ENCODE measurements around the gene PDE3A. TPM values are rescaled to one million over a fixed set of nuclear protein-coding genes. Genes with fewer than 3 reads are reported as not detected.

PDE3A gene
- total RNA-seq, 1 donor = 1.3 TPM

GRCh38 chr12:20426957-20427356 is 58.6 kb downstream of the PDE3A start:
- H3K27me3 ChIP-seq (ENCODE audit: insufficient read depth, low read length) = no peaks in the 10 kb centered on the region
- H3K4me1 ChIP-seq (ENCODE audit: insufficient read depth, low read length) = no peaks in the 10 kb centered on the region
- H3K9me3 ChIP-seq (ENCODE audit: low read depth, low read length) = no peaks in the 10 kb centered on the region
- no peak overlapping the region for H3K4me3 ChIP-seq (ENCODE audit: low read length)

GRCh38 chr12:20429852-20430251 is 61.5 kb downstream of the PDE3A start:
- no peak overlapping the region for H3K4me3 ChIP-seq (ENCODE audit: low read length)
- no peaks in the 10 kb centered on the region for H3K4me1 ChIP-seq (ENCODE audit: insufficient read depth, low read length)
- no peaks in the 10 kb centered on the region for H3K27me3 ChIP-seq (ENCODE audit: insufficient read depth, low read length)
- no peaks in the 10 kb centered on the region for H3K9me3 ChIP-seq (ENCODE audit: low read depth, low read length)

GRCh38 chr12:20432290-20432689 is 64.0 kb downstream of the PDE3A start:
- Histone ChIP-seq H3K9me3 (ENCODE audit: low read depth, low read length) (no peaks in the 10 kb centered on the region), H3K4me1 (ENCODE audit: insufficient read depth, low read length) (no peaks in the 10 kb centered on the region), H3K4me3 (ENCODE audit: low read length) (no peak overlapping the region), H3K27me3 (ENCODE audit: insufficient read depth, low read length) (no peaks in the 10 kb centered on the region)

- Histone ChIP-seq H3K4me1 (ENCODE audit: insufficient read depth, low read length) (no peaks in the 10 kb centered on the region), H3K4me3 (ENCODE audit: low read length) (no peak overlapping the region), H3K9me3 (ENCODE audit: low read depth, low read length) (no peaks in the 10 kb centered on the region), H3K27me3 (ENCODE audit: insufficient read depth, low read length) (no peaks in the 10 kb centered on the region)
These were observed 66.7 kb downstream of the PDE3A start for GRCh38 chr12:20434996-20435395.

GRCh38 chr12:20436316-20436715 is 68.0 kb downstream of the PDE3A start:
- no peaks in the 10 kb centered on the region for H3K9me3 ChIP-seq (ENCODE audit: low read depth, low read length)
- H3K4me3 ChIP-seq (ENCODE audit: low read length) = no peak overlapping the region
- no peaks in the 10 kb centered on the region for H3K4me1 ChIP-seq (ENCODE audit: insufficient read depth, low read length)
- H3K27me3 ChIP-seq (ENCODE audit: insufficient read depth, low read length) = no peaks in the 10 kb centered on the region

- Histone ChIP-seq H3K4me3 (ENCODE audit: low read length) (no peak overlapping the region), H3K4me1 (ENCODE audit: insufficient read depth, low read length) (no peaks in the 10 kb centered on the region), H3K9me3 (ENCODE audit: low read depth, low read length) (no peaks in the 10 kb centered on the region), H3K27me3 (ENCODE audit: insufficient read depth, low read length) (no peaks in the 10 kb centered on the region)
These were observed 70.0 kb downstream of the PDE3A start for GRCh38 chr12:20438299-20438779.

- H3K4me3 ChIP-seq (ENCODE audit: low read length) = no peak overlapping the region
- H3K4me1 ChIP-seq (ENCODE audit: insufficient read depth, low read length) = no peaks in the 10 kb centered on the region
- no peaks in the 10 kb centered on the region for H3K27me3 ChIP-seq (ENCODE audit: insufficient read depth, low read length)
- no peaks in the 10 kb centered on the region for H3K9me3 ChIP-seq (ENCODE audit: low read depth, low read length)
These were observed 71.3 kb downstream of the PDE3A start for GRCh38 chr12:20439626-20440025.

- Histone ChIP-seq H3K9me3 (ENCODE audit: low read depth, low read length) (no peaks in the 10 kb centered on the region), H3K4me1 (ENCODE audit: insufficient read depth, low read length) (no peaks in the 10 kb centered on the region), H3K27me3 (ENCODE audit: insufficient read depth, low read length) (no peaks in the 10 kb centered on the region), H3K4me3 (ENCODE audit: low read length) (no peak overlapping the region)
These were observed 72.1 kb downstream of the PDE3A start for GRCh38 chr12:20440408-20440807.

- Histone ChIP-seq H3K9me3 (ENCODE audit: low read depth, low read length) (no peaks in the 10 kb centered on the region), H3K4me1 (ENCODE audit: insufficient read depth, low read length) (no peaks in the 10 kb centered on the region), H3K4me3 (ENCODE audit: low read length) (no peak overlapping the region), H3K27me3 (ENCODE audit: insufficient read depth, low read length) (no peaks in the 10 kb centered on the region)
These were observed 74.0 kb downstream of the PDE3A start for GRCh38 chr12:20442322-20442721.

GRCh38 chr12:20443255-20443654 is 74.9 kb downstream of the PDE3A start:
- H3K4me3 ChIP-seq (ENCODE audit: low read length) = no peak overlapping the region
- no peaks in the 10 kb centered on the region for H3K4me1 ChIP-seq (ENCODE audit: insufficient read depth, low read length)
- no peaks in the 10 kb centered on the region for H3K27me3 ChIP-seq (ENCODE audit: insufficient read depth, low read length)
- no peaks in the 10 kb centered on the region for H3K9me3 ChIP-seq (ENCODE audit: low read depth, low read length)

GRCh38 chr12:20443792-20444191 is 75.5 kb downstream of the PDE3A start:
- Histone ChIP-seq H3K4me1 (ENCODE audit: insufficient read depth, low read length) (no peaks in the 10 kb centered on the region), H3K27me3 (ENCODE audit: insufficient read depth, low read length) (no peaks in the 10 kb centered on the region), H3K4me3 (ENCODE audit: low read length) (no peak overlapping the region), H3K9me3 (ENCODE audit: low read depth, low read length) (no peaks in the 10 kb centered on the region)

GRCh38 chr12:20444595-20445170 is 76.3 kb downstream of the PDE3A start:
- H3K27me3 ChIP-seq (ENCODE audit: insufficient read depth, low read length) = no peaks in the 10 kb centered on the region
- H3K4me1 ChIP-seq (ENCODE audit: insufficient read depth, low read length) = no peaks in the 10 kb centered on the region
- no peaks in the 10 kb centered on the region for H3K9me3 ChIP-seq (ENCODE audit: low read depth, low read length)
- no peak overlapping the region for H3K4me3 ChIP-seq (ENCODE audit: low read length)

GRCh38 chr12:20445687-20446086 is 77.3 kb downstream of the PDE3A start:
- H3K9me3 ChIP-seq (ENCODE audit: low read depth, low read length) = no peaks in the 10 kb centered on the region
- no peak overlapping the region for H3K4me3 ChIP-seq (ENCODE audit: low read length)
- no peaks in the 10 kb centered on the region for H3K27me3 ChIP-seq (ENCODE audit: insufficient read depth, low read length)
- H3K4me1 ChIP-seq (ENCODE audit: insufficient read depth, low read length) = no peaks in the 10 kb centered on the region

- Histone ChIP-seq H3K4me3 (ENCODE audit: low read length) (no peak overlapping the region), H3K27me3 (ENCODE audit: insufficient read depth, low read length) (no peaks in the 10 kb centered on the region), H3K4me1 (ENCODE audit: insufficient read depth, low read length) (no peaks in the 10 kb centered on the region), H3K9me3 (ENCODE audit: low read depth, low read length) (no peaks in the 10 kb centered on the region)
These were observed 78.5 kb downstream of the PDE3A start for GRCh38 chr12:20446836-20447235.

- H3K4me1 ChIP-seq (ENCODE audit: insufficient read depth, low read length) = no peaks in the 10 kb centered on the region
These were observed 80.4 kb downstream of the PDE3A start for GRCh38 chr12:20448781-20449180.

GRCh38 chr12:20450591-20451180 is 82.3 kb downstream of the PDE3A start:
- Histone ChIP-seq H3K4me3 (ENCODE audit: low read length) (no peak overlapping the region), H3K9me3 (ENCODE audit: low read depth, low read length) (no peaks in the 10 kb centered on the region), H3K27me3 (ENCODE audit: insufficient read depth, low read length) (no peaks in the 10 kb centered on the region), H3K4me1 (ENCODE audit: insufficient read depth, low read length) (no peaks in the 10 kb centered on the region)

More at GRCh38 chr12:20448781-20449180, 80.4 kb downstream of the PDE3A start:
- Histone ChIP-seq H3K4me3 (ENCODE audit: low read length) (no peak overlapping the region), H3K9me3 (ENCODE audit: low read depth, low read length) (no peaks in the 10 kb centered on the region), H3K27me3 (ENCODE audit: insufficient read depth, low read length) (no peaks in the 10 kb centered on the region)

All from mononuclear cell (primary cell).